SK-N-MC (cell line): ENCODE data around the gene OR2T4.

Source experiments
- EZH2 ChIP-seq: fragments of 200-600 bp; sonication (generic); IDR thresholded peaks from one replicate; pipeline ENCODE4 v1.6.1; 2017; ENCODE audit warnings: antibody characterized with exemption
- FOXP2 ChIP-seq: optimal IDR thresholded peaks from 2 replicates; pipeline ENCODE3; 2011; ENCODE audit warnings: mild to moderate bottlenecking, moderate library complexity; ENCODE audit not compliant: insufficient read depth; ENCODE audit errors: extremely low read length, control extremely low read depth
- POLR2AphosphoS5 ChIP-seq: IDR thresholded peaks from 2 replicates; pipeline ENCODE4 v1.6.1; 2012; ENCODE audit warnings: mild to moderate bottlenecking, low read depth, low read length, borderline replicate concordance

- TF ChIP-seq EZH2, result no peak
- no peak for TF ChIP-seq POLR2AphosphoS5
- TF ChIP-seq FOXP2, result no peak
Observed at GRCh38 chr1:248388426-248388825, 27.0 kb downstream of the OR2T4 start.
